Parathyroid adenoma (tissue), 2 donors: Measurements from ENCODE around the gene DLG1.
"Not testable (repeated sequence)": the region's sequence is repeated elsewhere in the genome, so short reads cannot be mapped to it uniquely, and the experiment has no call there.

Source experiments
- H2AFZ ChIP-seq: fragments of 300-600 bp; sonication (generic); one replicate; pipeline ENCODE4 v1.7.0; 2017; ENCODE audit warnings: antibody characterized with exemption, mild to moderate bottlenecking
- H3K27ac ChIP-seq: fragments of 300-600 bp; sonication (generic); one replicate; pipeline ENCODE4 v1.7.0; 2017
- H3K27me3 ChIP-seq: fragments of 300-600 bp; sonication (generic); one replicate; pipeline ENCODE4 v1.7.0; 2017; ENCODE audit warnings: low read length; ENCODE audit not compliant: control insufficient read depth, insufficient read depth
- H3K36me3 ChIP-seq: fragments of 300-600 bp; sonication (generic); one replicate; pipeline ENCODE4 v1.7.0; 2017; ENCODE audit warnings: low read length; ENCODE audit not compliant: control insufficient read depth, insufficient read depth
- H3K4me1 ChIP-seq: fragments of 300-600 bp; sonication (generic); one replicate; pipeline ENCODE4 v1.7.0; 2017; ENCODE audit warnings: control low read depth
- H3K4me2 ChIP-seq: fragments of 300-600 bp; sonication (generic); one replicate; pipeline ENCODE4 v1.7.0; 2017; ENCODE audit warnings: low read length
- H3K4me3 ChIP-seq: fragments of 300-600 bp; sonication (generic); one replicate; pipeline ENCODE4 v1.7.0; 2017; ENCODE audit warnings: low read depth, low read length
- H3K79me2 ChIP-seq: fragments of 300-600 bp; sonication (generic); one replicate; pipeline ENCODE4 v1.7.0; 2017; ENCODE audit warnings: control low read depth
- H3K9ac ChIP-seq: fragments of 300-600 bp; sonication (generic); one replicate; pipeline ENCODE4 v1.7.0; 2017; ENCODE audit warnings: mild to moderate bottlenecking
- H3K9me3 ChIP-seq: fragments of 300-600 bp; sonication (generic); one replicate; pipeline ENCODE4 v1.7.0; 2017; ENCODE audit warnings: low read length; ENCODE audit not compliant: control insufficient read depth
- TF ChIP-seq, protein P1 (sequence below): fragments of 300-600 bp; sonication (generic); IDR thresholded peaks from one replicate; pipeline ENCODE4 v1.7.0; 2017; ENCODE audit warnings: antibody characterized with exemption, mild to moderate bottlenecking
- donor health status: primary hyperparathyroidism.

Gene DLG1

GRCh38 chr3:197278933-197279332 lies 19.5 kb downstream of the DLG1 start:
- TF ChIP-seq, protein P1, sequence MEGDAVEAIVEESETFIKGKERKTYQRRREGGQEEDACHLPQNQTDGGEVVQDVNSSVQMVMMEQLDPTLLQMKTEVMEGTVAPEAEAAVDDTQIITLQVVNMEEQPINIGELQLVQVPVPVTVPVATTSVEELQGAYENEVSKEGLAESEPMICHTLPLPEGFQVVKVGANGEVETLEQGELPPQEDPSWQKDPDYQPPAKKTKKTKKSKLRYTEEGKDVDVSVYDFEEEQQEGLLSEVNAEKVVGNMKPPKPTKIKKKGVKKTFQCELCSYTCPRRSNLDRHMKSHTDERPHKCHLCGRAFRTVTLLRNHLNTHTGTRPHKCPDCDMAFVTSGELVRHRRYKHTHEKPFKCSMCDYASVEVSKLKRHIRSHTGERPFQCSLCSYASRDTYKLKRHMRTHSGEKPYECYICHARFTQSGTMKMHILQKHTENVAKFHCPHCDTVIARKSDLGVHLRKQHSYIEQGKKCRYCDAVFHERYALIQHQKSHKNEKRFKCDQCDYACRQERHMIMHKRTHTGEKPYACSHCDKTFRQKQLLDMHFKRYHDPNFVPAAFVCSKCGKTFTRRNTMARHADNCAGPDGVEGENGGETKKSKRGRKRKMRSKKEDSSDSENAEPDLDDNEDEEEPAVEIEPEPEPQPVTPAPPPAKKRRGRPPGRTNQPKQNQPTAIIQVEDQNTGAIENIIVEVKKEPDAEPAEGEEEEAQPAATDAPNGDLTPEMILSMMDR, result no peak
- no peaks in the 10 kb centered on the region for H3K4me1 ChIP-seq

GRCh38 chr3:197276808-197277207 lies 21.6 kb downstream of the DLG1 start:
- H3K36me3 ChIP-seq, H2AFZ ChIP-seq, H3K27me3 ChIP-seq, H3K4me2 ChIP-seq, H3K4me3 ChIP-seq, H3K4me1 ChIP-seq, H3K27ac ChIP-seq, H3K9me3 ChIP-seq, H3K9ac ChIP-seq: not testable (repeated sequence)
- H3K79me2 ChIP-seq, result peaks cover 24% of the 10 kb centered on the region

More at GRCh38 chr3:197278933-197279332, 19.5 kb downstream of the DLG1 start:
- H3K36me3 ChIP-seq, result no peaks in the 10 kb centered on the region
- H3K27me3 ChIP-seq, result no peaks in the 10 kb centered on the region
- H3K4me3 ChIP-seq, result no peak overlapping the region
- H3K9me3 ChIP-seq, result no peaks in the 10 kb centered on the region
- H3K79me2 ChIP-seq, result peaks cover 20% of the 10 kb centered on the region
- H3K27ac ChIP-seq, result no peak overlapping the region
- no peak overlapping the region for H3K4me2 ChIP-seq
- H3K9ac ChIP-seq, result no peak overlapping the region
- no peak overlapping the region for H2AFZ ChIP-seq

DNA sequence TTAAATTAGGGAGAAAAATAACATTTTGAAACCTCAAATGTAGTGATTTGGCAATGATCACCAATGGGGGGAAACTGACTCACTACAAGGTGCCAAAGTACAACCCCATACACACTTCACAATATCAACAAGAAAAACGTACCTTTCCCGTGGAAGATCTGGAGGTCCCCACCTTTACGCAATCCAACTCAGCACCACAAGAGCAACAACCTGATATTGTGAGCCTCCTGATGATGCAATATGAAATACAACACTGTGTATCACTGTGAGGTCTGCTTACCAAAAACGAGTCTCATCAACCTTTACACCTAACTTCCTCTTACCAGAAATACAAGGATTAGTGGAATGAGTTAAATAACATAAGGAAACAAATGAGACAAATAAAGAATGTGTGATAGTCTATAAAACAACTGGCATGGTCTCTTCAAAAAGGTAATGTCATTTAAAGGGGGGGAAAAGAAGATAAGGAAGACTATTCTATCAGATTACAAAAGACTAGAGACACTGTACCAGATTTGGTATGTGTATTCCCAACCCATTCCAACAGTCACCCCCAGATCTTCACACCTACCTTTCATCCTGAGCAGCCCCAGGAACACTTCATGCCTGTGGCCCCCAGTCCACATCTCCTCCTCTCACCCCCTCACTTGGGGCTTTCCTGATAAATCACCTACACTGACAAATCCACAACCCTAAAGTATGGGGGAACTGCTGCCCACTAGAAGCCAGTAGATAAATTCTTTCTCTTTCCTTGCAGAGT lies 27.7 kb downstream of the DLG1 start:
- H3K4me2 ChIP-seq, result no peak overlapping the region
- peaks cover 17% of the 10 kb centered on the region for H3K79me2 ChIP-seq
- no peak overlapping the region for H3K27ac ChIP-seq

DNA sequence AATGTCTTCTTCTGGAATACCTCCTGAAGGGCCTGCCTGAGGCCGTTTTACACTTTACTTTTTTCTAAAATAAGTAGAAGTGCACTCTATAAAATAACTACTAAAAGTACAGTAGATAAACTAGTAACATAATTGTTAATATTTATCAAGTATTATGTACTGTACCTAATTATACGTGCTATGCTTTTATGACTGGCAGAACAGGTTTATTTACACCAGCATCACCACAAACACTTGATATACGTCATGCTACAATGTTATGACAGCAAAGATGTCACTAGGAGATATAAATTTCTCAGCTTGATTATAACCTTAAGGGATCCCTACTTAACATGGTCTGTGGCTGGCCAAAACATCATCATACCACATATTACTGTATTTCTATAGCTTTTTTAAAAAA lies 29.4 kb downstream of the DLG1 start:
- no peaks in the 10 kb centered on the region for H3K27me3 ChIP-seq
- no peak overlapping the region for H3K4me3 ChIP-seq
- TF ChIP-seq, protein P1, result no peak
- H3K36me3 ChIP-seq, result no peaks in the 10 kb centered on the region
- H3K27ac ChIP-seq, result no peak overlapping the region
- no peak overlapping the region for H2AFZ ChIP-seq
- H3K4me2 ChIP-seq, result no peak overlapping the region
- no peak overlapping the region for H3K9ac ChIP-seq
- peaks cover 7% of the 10 kb centered on the region for H3K79me2 ChIP-seq
- H3K9me3 ChIP-seq, result no peaks in the 10 kb centered on the region
- H3K4me1 ChIP-seq, result peaks cover 2% of the 10 kb centered on the region

More for the DNA sequence above, 27.7 kb downstream of the DLG1 start:
- H3K27me3 ChIP-seq, result no peaks in the 10 kb centered on the region
- H3K9me3 ChIP-seq, result no peaks in the 10 kb centered on the region
- no peak overlapping the region for H2AFZ ChIP-seq
- H3K4me3 ChIP-seq, result no peak overlapping the region
- H3K36me3 ChIP-seq, result no peaks in the 10 kb centered on the region
- TF ChIP-seq, protein P1, result no peak
- H3K4me1 ChIP-seq, result peaks cover 2% of the 10 kb centered on the region
- no peak overlapping the region for H3K9ac ChIP-seq

GRCh38 chr3:197268294-197268693 lies 30.1 kb downstream of the DLG1 start:
- Histone ChIP-seq H3K9ac (no peak overlapping the region), H3K4me2 (no peak overlapping the region), H3K79me2 (peaks cover 6% of the 10 kb centered on the region), H3K4me3 (no peak overlapping the region), H3K36me3 (no peaks in the 10 kb centered on the region), H3K27ac (no peak overlapping the region), H3K9me3 (no peaks in the 10 kb centered on the region), H3K27me3 (no peaks in the 10 kb centered on the region), H3K4me1 (peaks cover 2% of the 10 kb centered on the region), H2AFZ (no peak overlapping the region)
- TF ChIP-seq, protein P1, result no peak
